Activated CD4-positive, alpha-beta T cell treated with anti-CD3 and anti-CD28 coated beads, Interleukin-10, Interleukin-2, amounts not matched to agents 100 ng/mL and 50 ng/mL, durations not matched to agents 16 hours and 8 hours (primary cell): Measurements from ENCODE around the gene CCPG1.

Experiments
- DNase-seq: peaks from one replicate; pipeline ENCODE4 v3.0.0-alpha.2; 2020

The CCPG1 gene

GRCh38 chr15:55318588-55319494 is 89.3 kb downstream of the CCPG1 start, which contains the start of the genes PIGB and PIGBOS1:
TSS of gene PIGB (plus strand) at chr15:55319222. CDS start at chr15:55319251, 29 bp downstream.
TSS of gene PIGBOS1 (minus strand) at chr15:55319123. CDS start at chr15:55317792, 1,331 bp downstream.
- peak; percentile 88 for DNase-seq
